Measurements from ENCODE around the gene FRAS1. TPM values are rescaled to one million over a fixed set of nuclear protein-coding genes. Genes with fewer than 3 reads are reported as not detected.

The FRAS1 gene
- total RNA-seq, 2 donors from 2014 or later, result 6.4 to 11.0 TPM

DNA sequence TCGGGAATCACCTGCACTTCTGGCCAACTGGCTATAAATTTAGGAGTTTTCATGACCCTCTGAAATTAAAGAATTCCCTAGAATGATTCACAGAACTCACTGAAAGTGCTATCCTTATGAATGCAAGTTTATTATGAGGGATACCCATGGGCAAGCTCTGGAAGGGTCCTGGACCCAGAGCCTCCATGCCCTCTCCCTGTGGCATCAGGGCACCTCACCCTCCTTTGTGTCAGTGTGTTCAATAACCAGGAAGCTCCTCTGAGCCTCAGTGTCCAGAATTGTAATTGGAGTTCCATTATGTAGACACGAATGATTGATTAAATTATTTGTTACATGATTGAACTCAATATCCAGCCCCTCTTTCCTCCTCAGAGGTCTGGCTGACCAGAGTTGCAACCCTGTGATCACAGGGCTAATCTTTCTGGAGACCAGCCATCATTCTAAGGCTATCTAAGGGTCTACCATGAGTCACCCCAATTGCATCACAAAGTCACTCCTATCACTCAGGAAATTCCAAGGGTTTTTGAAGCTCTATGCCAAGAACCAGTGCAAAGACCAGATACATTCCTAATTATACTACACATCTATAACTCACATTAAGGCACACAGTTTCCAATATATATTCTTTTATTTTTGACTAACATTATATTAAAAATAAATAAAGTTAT lies 503.3 kb downstream of the FRAS1 start:
- H3K36me3 ChIP-seq, result no peaks in the 10 kb centered on the region
- no peak for DNase-seq (ENCODE audit: low spot score)
- H3K9me3 ChIP-seq, result no peaks in the 10 kb centered on the region
- TF ChIP-seq, protein P1, sequence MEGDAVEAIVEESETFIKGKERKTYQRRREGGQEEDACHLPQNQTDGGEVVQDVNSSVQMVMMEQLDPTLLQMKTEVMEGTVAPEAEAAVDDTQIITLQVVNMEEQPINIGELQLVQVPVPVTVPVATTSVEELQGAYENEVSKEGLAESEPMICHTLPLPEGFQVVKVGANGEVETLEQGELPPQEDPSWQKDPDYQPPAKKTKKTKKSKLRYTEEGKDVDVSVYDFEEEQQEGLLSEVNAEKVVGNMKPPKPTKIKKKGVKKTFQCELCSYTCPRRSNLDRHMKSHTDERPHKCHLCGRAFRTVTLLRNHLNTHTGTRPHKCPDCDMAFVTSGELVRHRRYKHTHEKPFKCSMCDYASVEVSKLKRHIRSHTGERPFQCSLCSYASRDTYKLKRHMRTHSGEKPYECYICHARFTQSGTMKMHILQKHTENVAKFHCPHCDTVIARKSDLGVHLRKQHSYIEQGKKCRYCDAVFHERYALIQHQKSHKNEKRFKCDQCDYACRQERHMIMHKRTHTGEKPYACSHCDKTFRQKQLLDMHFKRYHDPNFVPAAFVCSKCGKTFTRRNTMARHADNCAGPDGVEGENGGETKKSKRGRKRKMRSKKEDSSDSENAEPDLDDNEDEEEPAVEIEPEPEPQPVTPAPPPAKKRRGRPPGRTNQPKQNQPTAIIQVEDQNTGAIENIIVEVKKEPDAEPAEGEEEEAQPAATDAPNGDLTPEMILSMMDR (IDR thresholded peaks at IDR 0.05), result no peak
- no peak for TF ChIP-seq POLR2A (IDR thresholded peaks at IDR 0.05)
- TF ChIP-seq POLR2AphosphoS5 (IDR thresholded peaks at IDR 0.05), result no peak
- intact Hi-C loops (cut with DNase I), result no loop called here
- H3K27me3 ChIP-seq (replicated peaks; ENCODE audit: insufficient read depth), result no peaks in the 10 kb centered on the region
- WGBS, result 91% methylated on average over 2 of the region's 2 CpGs
- no peak overlapping the region for H3K4me3 ChIP-seq
- H3K4me1 ChIP-seq (replicated peaks), result peaks cover 14% of the 10 kb centered on the region
- H3K27ac ChIP-seq, result peak overlapping the region; percentile 67 to 74

DNA sequence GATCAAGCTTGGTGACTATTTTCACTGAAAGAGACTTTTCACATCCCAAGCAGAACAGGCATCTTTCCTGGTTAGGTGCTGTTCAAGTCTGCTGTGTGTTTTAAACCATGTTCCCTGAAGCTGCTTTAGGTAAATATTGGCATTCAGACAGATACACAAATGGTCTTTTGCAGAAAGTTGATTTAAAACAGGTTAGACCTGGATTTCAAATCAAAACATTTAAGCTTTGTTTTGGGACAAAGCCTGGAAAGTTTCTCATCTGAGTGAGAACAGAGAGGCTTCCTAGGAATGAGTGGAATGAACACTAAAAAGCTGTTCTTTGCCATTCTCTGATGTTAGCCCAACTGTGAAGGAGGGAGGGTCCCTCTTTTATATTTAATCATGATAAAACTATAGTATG lies 504.6 kb downstream of the FRAS1 start:
- Histone ChIP-seq H3K27me3 (replicated peaks; ENCODE audit: insufficient read depth) (no peaks in the 10 kb centered on the region), H3K4me3 (no peak overlapping the region), H3K9me3 (no peaks in the 10 kb centered on the region), H3K36me3 (no peaks in the 10 kb centered on the region), H3K4me1 (replicated peaks) (peaks cover 14% of the 10 kb centered on the region), H3K27ac (peak overlapping the region; percentile 62 to 74)
- TF ChIP-seq POLR2A (IDR thresholded peaks at IDR 0.05) (no peak), POLR2AphosphoS5 (IDR thresholded peaks at IDR 0.05) (peak; percentile 88)
- intact Hi-C loops (cut with DNase I), result no loop called here
- DNase-seq (ENCODE audit: low spot score), result peak; percentile 65

DNA sequence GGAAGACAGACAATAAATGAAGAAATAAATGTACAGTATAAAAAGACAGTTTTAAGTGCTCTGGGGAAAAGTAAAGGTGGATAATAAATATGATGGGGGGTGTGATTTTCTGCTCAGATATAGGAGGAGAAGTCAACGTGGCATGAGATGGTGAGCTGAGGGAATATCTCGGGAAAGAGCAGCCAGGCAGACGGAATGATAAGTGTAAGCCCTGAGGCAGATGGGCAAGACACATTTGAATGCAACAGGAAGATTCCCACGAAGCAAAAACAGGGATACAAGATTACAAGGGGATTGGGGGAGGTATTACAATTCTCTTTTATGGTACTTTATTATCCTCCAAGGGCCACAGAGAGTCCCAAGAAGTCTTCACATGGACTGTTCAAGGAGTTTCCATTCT lies 505.6 kb downstream of the FRAS1 start:
- H3K36me3 ChIP-seq, result no peaks in the 10 kb centered on the region
- peak overlapping the region; percentile 2 to 74 for H3K27ac ChIP-seq
- peaks cover 18% of the 10 kb centered on the region for H3K4me1 ChIP-seq (replicated peaks)
- intact Hi-C loops (cut with DNase I), result no loop called here
- WGBS, result 44% methylated on average over 4 of the region's 4 CpGs
- no peaks in the 10 kb centered on the region for H3K9me3 ChIP-seq
- DNase-seq (ENCODE audit: low spot score), result no peak
- TF ChIP-seq, protein P1 (IDR thresholded peaks at IDR 0.05), result no peak
- TF ChIP-seq POLR2AphosphoS5 (IDR thresholded peaks at IDR 0.05) (no peak), POLR2A (IDR thresholded peaks at IDR 0.05) (no peak)
- no peak overlapping the region for H3K4me3 ChIP-seq
- H3K27me3 ChIP-seq (replicated peaks; ENCODE audit: insufficient read depth), result no peaks in the 10 kb centered on the region

DNA sequence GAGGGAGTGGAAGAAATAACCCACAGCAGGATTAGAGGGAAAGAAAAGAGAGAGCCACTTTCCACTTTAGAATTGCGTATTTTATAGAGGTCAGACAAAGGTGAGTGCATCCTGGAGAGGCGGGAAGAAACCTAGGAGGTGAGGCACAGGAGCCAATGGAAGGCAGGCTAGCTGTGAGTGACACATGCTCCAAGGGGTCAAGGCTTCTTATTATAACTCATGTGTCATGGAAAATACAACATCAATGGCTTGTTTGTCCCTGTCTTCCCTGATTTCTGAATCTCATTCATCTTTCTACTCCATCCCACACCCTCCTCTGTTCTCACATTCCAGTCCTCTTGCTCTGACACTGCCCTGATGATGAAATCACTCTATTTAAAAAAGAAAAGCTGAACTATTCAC lies 508.8 kb downstream of the FRAS1 start:
- Histone ChIP-seq H3K36me3 (no peaks in the 10 kb centered on the region), H3K27ac (no peak overlapping the region), H3K9me3 (no peaks in the 10 kb centered on the region), H3K4me1 (replicated peaks) (peaks cover 9% of the 10 kb centered on the region), H3K4me3 (no peak overlapping the region), H3K27me3 (replicated peaks; ENCODE audit: insufficient read depth) (no peaks in the 10 kb centered on the region)
- DNase-seq (ENCODE audit: low spot score), result no peak
- intact Hi-C loops (cut with DNase I), result no loop called here
- TF ChIP-seq, protein P1 (IDR thresholded peaks at IDR 0.05), result no peak
- TF ChIP-seq POLR2AphosphoS5 (IDR thresholded peaks at IDR 0.05) (no peak), POLR2A (IDR thresholded peaks at IDR 0.05) (no peak)
- 58% methylated on average over 2 of the region's 2 CpGs for WGBS

DNA sequence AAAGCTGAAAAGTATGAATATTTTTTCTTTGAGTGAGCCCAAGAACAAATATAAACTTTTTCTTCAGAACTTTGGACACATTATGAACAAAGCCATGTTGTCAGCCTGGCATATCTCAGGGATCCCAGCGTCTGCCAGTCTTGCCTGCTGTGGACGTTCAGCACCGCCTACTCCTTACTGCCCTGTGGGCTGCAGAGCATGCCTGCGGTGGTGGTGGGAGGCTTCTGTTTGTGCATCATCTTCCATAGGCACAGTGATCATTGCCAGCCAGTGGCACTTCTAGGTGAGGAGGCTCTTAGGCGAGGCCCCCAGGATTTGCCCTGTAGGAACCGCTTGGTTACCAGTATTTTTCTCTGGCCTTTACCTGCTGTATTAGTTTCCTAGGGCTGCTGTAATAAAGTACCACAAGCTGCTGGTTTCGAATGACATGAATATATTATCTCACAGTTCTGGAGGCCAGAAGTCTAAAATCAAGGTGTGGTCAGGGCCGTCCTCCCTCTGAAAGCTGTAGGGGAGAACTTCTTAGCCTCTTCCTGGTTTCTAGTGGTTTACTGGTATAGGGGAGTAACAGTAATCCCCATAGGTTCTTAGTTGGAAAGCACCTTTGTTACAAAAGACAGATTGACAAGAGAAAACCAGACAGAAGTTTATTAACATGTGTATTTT lies 509.8 kb downstream of the FRAS1 start:
- H3K4me1 ChIP-seq (replicated peaks), result peaks cover 5% of the 10 kb centered on the region
- intact Hi-C loops (cut with DNase I), result no loop called here
- no peak for DNase-seq (ENCODE audit: low spot score)
- H3K36me3 ChIP-seq, result no peaks in the 10 kb centered on the region
- no peaks in the 10 kb centered on the region for H3K9me3 ChIP-seq
- peak overlapping the region in 1 of 2 donors; percentile 28 for H3K27ac ChIP-seq
- H3K4me3 ChIP-seq, result no peak overlapping the region
- no peaks in the 10 kb centered on the region for H3K27me3 ChIP-seq (replicated peaks; ENCODE audit: insufficient read depth)
- WGBS, result 74% methylated on average over 8 of the region's 8 CpGs
- no peak for TF ChIP-seq POLR2A (IDR thresholded peaks at IDR 0.05)
- TF ChIP-seq, protein P1 (IDR thresholded peaks at IDR 0.05), result no peak
- TF ChIP-seq POLR2AphosphoS5 (IDR thresholded peaks at IDR 0.05), result no peak

Measured in prostate gland (tissue), 2 donors.